Measurements from ENCODE around the gene SLC27A4. TPM values are rescaled to one million over a fixed set of nuclear protein-coding genes. Genes with fewer than 3 reads are reported as not detected.

SLC27A4 gene
- total and polyA plus RNA-seq, 4 donors, result 6.8 to 29.7 (median 24.2) TPM

DNA sequence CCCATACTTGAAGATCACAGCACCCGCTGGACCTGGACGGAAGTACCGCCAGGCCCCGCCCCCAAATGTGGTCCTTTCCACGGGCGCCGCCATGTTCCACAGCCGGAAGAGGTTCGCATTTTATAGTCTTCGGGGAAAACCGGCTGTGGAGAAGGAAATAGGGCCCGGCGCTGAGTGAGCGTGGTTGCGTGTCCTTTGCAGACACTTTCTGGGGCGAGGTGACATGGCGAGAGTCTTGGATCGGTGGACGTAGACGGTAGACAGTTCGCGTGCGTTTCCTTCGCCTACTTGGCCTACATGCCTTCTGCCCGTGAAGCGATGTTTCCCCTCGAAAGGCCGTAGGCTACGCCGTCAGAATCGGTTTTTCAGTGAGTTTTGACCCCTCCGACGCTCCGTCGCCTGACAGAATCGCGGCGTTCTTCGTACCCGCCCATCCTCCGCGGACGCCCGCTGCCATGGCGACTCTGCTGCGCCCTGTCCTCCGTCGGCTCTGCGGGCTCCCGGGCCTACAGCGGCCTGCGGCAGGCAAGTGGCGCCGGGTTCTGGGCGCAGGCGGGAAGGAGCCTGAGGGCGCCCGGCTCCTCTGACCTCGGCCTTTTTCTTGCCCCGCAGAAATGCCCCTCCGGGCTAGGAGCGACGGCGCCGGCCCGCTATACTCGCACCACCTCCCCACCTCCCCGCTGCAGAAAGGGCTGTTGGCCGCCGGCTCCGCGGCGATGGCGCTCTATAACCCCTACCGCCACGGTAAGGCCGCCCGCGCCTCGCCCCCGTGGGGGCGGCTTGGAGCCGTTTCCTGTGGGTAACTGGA lies 17.7 kb upstream of the SLC27A4 start, which contains the start of the genes COQ4 and TRUB2:
TSS of gene COQ4 (plus strand) at position 436 of the 808 bp plus-strand sequence. CDS start at position 456, 20 bp downstream.
TSS of gene TRUB2 (minus strand) at position 44 of the 808 bp plus-strand sequence. CDS start at position 5, 39 bp downstream.
- peak; percentile 94 to 98 (median 98) for DNase-seq

DNA sequence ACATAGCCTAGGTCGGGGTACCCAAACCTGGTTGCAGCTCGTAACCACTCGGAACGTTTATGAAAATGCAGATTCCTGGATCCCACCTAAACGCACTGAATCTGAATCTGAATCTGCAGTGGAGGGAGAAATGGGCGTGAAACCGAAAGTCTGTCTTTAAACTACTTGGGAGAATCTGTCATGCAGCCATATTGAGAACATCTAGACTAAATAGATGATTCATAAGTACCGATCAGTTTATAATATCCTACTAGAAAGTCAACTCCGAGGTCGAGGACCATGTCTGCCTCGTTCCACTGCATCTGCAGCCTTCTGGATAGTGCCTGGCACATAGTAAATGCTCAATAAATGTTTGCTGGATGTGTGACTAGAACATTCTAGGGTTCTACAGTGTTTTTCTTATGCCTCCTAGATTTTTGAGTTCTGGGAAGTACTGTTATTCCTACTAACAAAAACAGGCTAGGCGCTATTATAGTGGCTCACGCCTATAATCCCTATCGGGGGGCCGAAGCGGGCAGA lies 17.1 kb upstream of the SLC27A4 start:
- DNase-seq (no peak), ATAC-seq (ENCODE audit: insufficient read depth, low FRiP score) (no peak)
- Histone ChIP-seq H3K27ac (ENCODE audit: low read depth in 1 of 2, low read length in 1 of 2) (peak overlapping the region; percentile 91 to 94), H3K36me3 (ENCODE audit: control insufficient read depth in 4 of 4, insufficient read depth in 4 of 4, low read length in 4 of 4) (peaks cover 0 to 25% (median 14%) of the 10 kb centered on the region in 4 donors), H3K27me3 (ENCODE audit: control insufficient read depth in 3 of 3, insufficient read depth in 3 of 3, low read length in 2 of 3) (no peaks in the 10 kb centered on the region), H3K9me3 (ENCODE audit: control insufficient read depth in 4 of 4, insufficient read depth in 3 of 4, low read length in 3 of 4) (no peaks in the 10 kb centered on the region), H3K4me1 (ENCODE audit: control insufficient read depth in 5 of 5, insufficient read depth in 5 of 5, low read length in 5 of 5) (peaks cover 0 to 16% (median 7%) of the 10 kb centered on the region in 5 donors), H3K4me3 (peak overlapping the region; percentile 96), H3K9ac (ENCODE audit: insufficient read depth in 1 of 2, low read length in 2 of 2) (peak overlapping the region; percentile 32 to 49)
- TF ChIP-seq, protein P1, sequence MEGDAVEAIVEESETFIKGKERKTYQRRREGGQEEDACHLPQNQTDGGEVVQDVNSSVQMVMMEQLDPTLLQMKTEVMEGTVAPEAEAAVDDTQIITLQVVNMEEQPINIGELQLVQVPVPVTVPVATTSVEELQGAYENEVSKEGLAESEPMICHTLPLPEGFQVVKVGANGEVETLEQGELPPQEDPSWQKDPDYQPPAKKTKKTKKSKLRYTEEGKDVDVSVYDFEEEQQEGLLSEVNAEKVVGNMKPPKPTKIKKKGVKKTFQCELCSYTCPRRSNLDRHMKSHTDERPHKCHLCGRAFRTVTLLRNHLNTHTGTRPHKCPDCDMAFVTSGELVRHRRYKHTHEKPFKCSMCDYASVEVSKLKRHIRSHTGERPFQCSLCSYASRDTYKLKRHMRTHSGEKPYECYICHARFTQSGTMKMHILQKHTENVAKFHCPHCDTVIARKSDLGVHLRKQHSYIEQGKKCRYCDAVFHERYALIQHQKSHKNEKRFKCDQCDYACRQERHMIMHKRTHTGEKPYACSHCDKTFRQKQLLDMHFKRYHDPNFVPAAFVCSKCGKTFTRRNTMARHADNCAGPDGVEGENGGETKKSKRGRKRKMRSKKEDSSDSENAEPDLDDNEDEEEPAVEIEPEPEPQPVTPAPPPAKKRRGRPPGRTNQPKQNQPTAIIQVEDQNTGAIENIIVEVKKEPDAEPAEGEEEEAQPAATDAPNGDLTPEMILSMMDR (IDR thresholded peaks at IDR 0.05; ENCODE audit: control extremely low read depth, extremely low read depth), result no peak
- 23 to 27% methylated on average over 16 of the region's 16 CpGs for WGBS, 2 donors

More for the DNA sequence above, 17.7 kb upstream of the SLC27A4 start, which contains the start of the genes COQ4 and TRUB2:
- no peaks in the 10 kb centered on the region for H3K27me3 ChIP-seq (ENCODE audit: control insufficient read depth in 3 of 3, insufficient read depth in 3 of 3, low read length in 2 of 3)
- no peaks in the 10 kb centered on the region for H3K9me3 ChIP-seq (ENCODE audit: control insufficient read depth in 4 of 4, insufficient read depth in 3 of 4, low read length in 3 of 4)
- H3K27ac ChIP-seq (ENCODE audit: low read depth in 1 of 2, low read length in 1 of 2), result peak within 1 kb of the TSS; percentile 91 to 94
- peaks cover 0 to 16% (median 7%) of the 10 kb centered on the region in 5 donors for H3K4me1 ChIP-seq (ENCODE audit: control insufficient read depth in 5 of 5, insufficient read depth in 5 of 5, low read length in 5 of 5)
- peak; percentile 95 for ATAC-seq (ENCODE audit: insufficient read depth, low FRiP score)
- peak within 1 kb of the TSS; percentile 49 to 77 for H3K9ac ChIP-seq (ENCODE audit: insufficient read depth in 1 of 2, low read length in 2 of 2)
- peak within 1 kb of the TSS; percentile 96 for H3K4me3 ChIP-seq
- 0% methylated on average over 83 of the region's 83 CpGs for WGBS, 2 donors
- peaks cover 0 to 27% (median 14%) of the 10 kb centered on the region in 4 donors for H3K36me3 ChIP-seq (ENCODE audit: control insufficient read depth in 4 of 4, insufficient read depth in 4 of 4, low read length in 4 of 4)
- TF ChIP-seq, protein P1 (IDR thresholded peaks at IDR 0.05; ENCODE audit: control extremely low read depth, extremely low read depth), result no peak

DNA sequence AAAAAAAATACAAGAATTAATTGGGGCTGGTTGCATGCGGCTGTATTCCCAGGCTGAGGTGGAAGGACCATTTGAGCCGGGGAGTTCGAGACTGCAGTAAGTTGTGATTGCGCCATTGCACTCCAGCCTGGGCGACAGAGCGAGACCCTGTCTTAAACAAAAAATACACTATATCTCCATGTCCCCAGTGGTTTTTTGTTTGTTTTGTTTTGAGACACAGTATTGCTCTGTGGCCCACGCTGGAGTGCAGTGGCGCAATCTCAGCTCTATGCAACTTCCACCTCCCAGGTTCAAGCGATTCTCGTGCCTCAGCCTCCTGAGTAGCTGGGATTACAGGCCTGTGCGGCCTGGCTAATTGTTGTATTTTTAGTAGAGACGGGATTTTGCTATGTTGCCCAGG lies 16.5 kb upstream of the SLC27A4 start:
- no peak for DNase-seq
- Histone ChIP-seq H3K36me3 (ENCODE audit: control insufficient read depth in 4 of 4, insufficient read depth in 4 of 4, low read length in 4 of 4) (peaks cover 3 to 25% (median 16%) of the 10 kb centered on the region in 4 donors), H3K27me3 (ENCODE audit: control insufficient read depth in 3 of 3, insufficient read depth in 3 of 3, low read length in 2 of 3) (no peaks in the 10 kb centered on the region), H3K9me3 (ENCODE audit: control insufficient read depth in 4 of 4, insufficient read depth in 3 of 4, low read length in 3 of 4) (no peaks in the 10 kb centered on the region), H3K9ac (ENCODE audit: insufficient read depth in 1 of 2, low read length in 2 of 2) (peak overlapping the region in 1 of 2 donors; percentile 32), H3K27ac (ENCODE audit: low read depth in 1 of 2, low read length in 1 of 2) (no peak overlapping the region), H3K4me3 (no peak overlapping the region), H3K4me1 (ENCODE audit: control insufficient read depth in 5 of 5, insufficient read depth in 5 of 5, low read length in 5 of 5) (peaks cover 0 to 16% (median 7%) of the 10 kb centered on the region in 5 donors)
- ATAC-seq (ENCODE audit: insufficient read depth, low FRiP score), result no peak
- WGBS, 2 donors, result 52 to 80% methylated on average over 12 of the region's 12 CpGs
- TF ChIP-seq, protein P1 (IDR thresholded peaks at IDR 0.05; ENCODE audit: control extremely low read depth, extremely low read depth), result no peak

Data from lung (tissue), 12 donors.